Activated effector memory CD4-positive, alpha-beta T cell treated with anti-CD3 and anti-CD28 coated beads, Interleukin-2, amount 50 U/mL, for 16 hours (primary cell): ENCODE measurements around the gene PLD4.
"Not testable (repeated sequence)": the region's sequence is repeated elsewhere in the genome, so short reads cannot be mapped to it uniquely, and the experiment has no call there.

Experiments used
- DNase-seq: peaks from one replicate; pipeline ENCODE4 v3.0.0-alpha.2; 2020

The PLD4 gene

DNA sequence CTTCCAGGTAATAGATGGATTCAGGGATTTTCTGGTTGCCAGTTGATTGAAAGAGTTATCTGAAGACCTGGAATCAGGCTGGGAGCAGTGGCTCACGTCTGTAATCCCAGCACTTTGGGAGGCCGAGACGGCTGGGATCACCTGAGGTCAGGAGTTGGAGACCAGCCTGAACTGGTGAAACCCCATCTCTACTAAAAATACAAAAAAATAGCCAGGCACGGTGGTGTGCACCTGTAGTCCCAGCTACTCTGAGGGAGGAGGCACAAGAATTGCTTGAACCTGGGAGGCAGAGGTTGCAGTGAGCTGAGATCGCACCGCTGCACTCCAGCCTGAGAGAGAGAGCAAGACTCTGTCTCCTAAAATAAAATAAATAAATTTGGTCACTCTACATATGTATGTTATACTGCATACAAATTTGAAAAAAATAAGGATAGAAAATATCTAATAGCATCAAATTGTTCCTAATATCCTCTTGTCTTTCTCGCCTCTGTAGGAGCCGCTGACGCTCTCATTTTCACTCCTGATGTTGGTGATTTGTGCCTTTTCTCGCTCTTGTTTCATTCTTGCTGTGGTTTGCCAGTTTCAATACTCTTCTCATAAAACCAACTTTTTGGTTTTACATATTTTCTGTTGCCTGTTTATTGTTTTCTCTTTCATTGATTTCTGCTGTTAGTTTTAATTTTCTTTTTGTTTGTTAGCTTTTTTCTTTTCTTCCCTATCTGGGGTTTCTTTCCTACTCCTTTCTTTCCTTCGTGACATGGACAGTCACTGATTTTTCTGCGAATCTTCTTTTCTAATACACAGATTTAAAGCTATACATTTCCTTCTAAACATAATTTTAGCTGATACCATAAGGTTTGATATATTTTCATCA lies 23.8 kb upstream of the PLD4 start:
- DNase-seq: peak; percentile 41

DNA sequence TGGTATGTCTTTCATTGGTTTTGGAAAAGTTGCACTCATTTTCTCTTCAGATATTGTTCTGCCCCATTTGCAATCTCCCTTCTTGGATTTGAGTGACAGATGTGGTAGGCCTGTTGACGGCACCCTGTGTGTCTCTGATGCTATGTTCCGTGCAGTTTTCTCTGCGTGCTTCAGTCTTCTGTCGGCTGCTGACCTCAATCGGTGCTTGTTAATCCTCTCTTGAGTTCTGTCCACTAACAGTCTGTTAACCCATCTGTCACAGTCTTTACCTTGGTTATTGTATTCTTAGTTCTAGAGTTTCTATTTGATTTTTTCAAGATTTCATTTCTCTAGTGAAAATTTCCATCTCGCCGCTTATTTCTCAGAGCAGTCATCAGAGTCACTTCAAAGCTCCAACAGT lies 20.7 kb upstream of the PLD4 start:
- DNase-seq: no peak

DNA sequence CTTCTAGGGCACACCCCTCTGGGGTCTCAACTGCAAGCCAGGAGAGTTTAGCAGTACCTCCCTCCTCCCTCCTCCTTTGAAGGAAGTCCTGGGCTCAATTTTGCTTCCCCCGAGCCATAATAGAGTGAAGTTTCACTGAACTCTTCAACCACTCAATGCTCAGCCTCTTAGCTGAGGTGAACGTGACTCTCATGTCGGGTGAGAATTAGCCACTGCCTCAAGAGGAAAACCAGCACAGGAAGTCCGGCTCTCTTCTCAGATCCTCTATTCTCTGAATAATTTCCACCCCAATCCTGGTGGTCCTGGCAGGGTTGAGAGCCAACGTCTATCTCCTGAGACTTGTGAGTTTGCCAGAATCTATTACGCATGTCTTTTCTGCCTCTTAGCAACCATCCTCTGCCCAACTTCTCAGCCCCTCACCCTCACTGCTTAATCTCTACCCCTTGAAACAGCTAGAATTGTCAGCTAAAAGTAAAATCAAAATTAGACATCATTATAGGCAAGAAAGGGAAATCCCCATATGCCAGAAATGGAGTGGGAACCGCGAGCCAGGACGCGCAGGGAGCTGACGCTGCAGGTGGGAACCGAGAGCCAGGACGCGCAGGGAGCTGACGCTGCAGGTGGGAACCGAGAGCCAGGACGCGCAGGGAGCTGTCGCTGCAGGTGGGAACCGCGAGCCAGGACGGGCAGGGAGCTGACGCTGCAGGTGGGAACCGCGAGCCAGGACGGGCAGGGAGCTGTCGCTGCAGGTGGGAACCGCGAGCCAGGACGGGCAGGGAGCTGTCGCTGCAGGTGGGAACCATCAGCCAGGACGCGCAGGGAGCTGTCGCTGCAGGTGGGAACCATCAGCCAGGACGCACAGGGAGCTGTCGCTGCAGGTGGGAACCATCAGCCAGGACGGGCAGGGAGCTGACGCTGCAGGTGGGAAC lies 19.8 kb upstream of the PLD4 start:
- DNase-seq: peak; percentile 34

DNA sequence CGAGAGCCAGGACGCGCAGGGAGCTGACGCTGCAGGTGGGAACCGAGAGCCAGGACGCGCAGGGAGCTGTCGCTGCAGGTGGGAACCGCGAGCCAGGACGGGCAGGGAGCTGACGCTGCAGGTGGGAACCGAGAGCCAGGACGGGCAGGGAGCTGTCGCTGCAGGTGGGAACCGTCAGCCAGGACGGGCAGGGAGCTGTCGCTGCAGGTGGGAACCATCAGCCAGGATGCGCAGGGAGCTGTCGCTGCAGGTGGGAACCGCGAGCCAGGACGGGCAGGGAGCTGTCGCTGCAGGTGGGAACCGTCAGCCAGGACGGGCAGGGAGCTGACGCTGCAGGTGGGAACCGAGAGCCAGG lies 19.1 kb upstream of the PLD4 start:
- peak; percentile 12 for DNase-seq

DNA sequence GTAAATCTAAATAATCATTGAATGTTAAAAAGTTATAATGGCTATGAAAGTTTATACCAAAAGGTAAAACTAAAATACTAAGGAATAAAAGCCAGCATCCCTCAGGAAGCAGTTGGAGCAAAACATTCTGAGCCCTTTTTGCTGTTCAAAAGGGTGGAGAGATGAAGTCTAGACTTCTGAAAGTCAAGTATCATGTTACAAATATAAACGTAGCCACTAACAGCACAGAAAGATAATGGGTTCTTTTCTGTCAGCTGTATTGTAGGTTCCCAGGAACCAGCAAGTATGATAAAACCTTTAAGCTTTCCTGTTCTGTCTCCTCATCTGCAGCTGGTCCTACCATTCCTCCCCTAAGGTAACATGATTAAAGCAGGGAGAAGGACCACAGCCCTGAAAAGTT lies 16.4 kb upstream of the PLD4 start:
- no peak for DNase-seq

DNA sequence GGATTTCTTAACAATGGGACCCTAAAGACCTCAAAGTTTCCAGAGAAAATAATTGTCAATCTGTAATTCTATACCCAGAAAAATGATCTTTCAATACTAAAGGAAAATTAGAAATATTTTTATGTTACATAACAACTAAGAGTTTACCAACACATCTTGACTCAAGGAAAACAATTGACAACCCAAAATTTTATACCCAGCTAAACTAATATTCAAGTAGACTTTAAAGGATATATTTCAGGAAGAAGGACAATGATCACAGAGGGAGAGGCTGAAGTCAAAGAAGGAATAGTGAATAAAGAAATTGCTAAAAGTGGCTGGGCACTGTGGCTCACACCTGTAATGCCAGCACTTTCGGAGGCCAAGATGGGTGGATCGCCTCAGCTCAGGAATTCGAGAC lies 12.6 kb upstream of the PLD4 start:
- DNase-seq: peak; percentile 14

DNA sequence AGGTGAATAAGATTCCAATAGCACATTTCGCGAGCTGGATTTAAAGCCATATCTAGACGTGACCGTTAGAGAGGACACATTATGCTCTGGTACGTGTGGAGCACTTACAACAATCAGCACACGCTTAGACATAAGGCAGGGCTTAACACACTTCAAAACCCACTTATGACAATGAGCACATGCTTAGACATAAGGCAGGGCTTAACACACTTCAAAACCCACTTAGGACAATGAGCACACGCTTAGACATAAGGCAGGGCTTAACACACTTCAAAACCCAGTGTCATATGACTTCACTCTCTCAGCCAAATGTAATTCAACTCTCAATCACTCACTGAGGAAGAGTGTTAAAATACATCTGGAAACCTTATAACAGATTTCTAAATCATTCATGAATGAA lies 11.2 kb upstream of the PLD4 start:
- peak; percentile 4 for DNase-seq

DNA sequence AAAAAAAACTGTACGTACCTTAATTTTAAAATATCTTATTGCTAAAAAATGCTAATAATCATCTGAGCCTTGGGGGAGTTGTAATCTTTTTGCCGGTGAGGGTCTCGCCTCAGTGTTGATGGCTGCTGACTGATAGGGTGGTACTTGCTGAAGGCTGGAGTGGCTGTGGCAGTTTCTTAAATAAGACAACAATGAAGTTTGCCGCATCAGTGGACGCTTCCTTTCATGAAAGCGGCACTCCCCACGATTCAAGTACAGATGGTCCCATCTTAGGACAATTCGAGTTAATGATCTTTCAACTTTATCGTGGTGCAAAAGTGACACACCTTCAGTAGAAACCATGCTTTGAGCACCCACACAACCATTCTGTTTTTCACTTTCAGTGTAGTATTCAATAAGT lies 7.6 kb upstream of the PLD4 start:
- DNase-seq: no peak

DNA sequence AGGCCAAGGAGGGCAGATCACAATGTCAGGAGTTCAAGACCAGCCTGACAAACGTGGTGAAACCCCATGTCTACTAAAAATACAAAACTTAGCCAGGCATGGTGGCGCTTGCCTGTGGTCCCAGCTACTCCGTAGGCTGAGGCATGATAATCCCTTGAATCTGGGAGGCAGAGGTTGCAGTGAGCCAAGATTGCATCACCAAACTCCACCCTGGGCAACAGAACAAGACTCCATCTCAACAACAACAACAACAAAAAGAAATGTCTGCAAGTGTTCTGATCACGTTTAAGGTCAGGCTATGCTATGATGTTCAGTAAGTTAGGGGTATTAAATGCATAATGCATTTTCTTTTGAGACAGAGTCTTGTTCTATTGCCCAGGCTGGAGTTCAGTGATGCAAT lies 6.7 kb upstream of the PLD4 start:
- DNase-seq: no peak

DNA sequence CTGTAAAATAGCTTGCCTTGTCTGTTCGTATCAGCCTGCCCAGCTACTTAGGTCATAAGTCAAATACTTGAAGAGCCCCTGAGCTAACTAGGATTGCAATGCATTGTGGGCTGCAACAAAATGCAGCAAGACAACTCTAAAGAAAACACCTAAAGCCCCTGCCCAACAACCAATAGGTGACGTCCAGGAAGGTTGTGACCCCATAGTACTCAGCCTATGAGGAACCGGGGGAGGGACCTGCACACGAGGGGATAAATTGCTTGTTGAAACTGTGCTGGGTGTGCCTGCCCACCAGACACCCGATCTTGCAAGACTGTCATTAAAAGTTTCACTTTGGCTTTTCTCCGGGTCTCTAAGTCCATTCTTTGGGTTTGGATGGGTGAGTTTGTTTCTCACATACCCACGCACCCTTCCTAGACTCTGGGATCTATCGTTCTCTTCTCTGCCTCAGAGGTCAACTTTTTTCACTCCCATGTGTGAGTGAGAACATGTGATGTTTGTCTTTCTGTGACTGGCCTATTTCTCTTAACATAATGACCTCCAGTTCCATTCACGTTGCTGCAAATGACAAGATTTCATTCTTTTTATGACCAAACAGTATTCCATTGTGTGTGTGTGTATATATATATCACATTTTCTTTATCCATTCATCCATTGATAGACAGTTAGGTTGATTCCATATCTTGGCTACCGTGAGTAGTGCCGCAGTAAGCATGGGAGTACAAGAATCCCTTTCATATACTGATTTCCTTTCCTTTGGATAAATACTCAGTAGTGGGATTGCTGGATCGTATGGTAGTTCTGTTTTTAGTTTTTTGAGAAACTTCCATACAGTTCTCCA lies 5.3 kb upstream of the PLD4 start:
- DNase-seq: not testable (repeated sequence)

DNA sequence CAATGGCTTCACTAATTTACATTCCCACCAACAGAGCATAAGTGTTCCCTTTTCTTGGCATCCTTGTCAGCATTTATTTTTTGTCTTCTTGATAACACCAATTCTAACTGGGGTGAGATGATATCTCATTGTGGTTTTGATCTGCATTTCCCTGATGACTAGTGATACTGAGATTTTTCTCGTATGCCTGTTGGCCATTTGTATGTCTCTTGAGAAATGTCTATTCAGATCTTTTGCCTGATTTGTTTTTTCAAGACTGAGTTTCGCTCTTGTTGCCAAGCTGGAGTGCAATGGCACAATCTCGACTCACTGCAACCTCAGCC lies 4.7 kb upstream of the PLD4 start:
- no peak for DNase-seq

DNA sequence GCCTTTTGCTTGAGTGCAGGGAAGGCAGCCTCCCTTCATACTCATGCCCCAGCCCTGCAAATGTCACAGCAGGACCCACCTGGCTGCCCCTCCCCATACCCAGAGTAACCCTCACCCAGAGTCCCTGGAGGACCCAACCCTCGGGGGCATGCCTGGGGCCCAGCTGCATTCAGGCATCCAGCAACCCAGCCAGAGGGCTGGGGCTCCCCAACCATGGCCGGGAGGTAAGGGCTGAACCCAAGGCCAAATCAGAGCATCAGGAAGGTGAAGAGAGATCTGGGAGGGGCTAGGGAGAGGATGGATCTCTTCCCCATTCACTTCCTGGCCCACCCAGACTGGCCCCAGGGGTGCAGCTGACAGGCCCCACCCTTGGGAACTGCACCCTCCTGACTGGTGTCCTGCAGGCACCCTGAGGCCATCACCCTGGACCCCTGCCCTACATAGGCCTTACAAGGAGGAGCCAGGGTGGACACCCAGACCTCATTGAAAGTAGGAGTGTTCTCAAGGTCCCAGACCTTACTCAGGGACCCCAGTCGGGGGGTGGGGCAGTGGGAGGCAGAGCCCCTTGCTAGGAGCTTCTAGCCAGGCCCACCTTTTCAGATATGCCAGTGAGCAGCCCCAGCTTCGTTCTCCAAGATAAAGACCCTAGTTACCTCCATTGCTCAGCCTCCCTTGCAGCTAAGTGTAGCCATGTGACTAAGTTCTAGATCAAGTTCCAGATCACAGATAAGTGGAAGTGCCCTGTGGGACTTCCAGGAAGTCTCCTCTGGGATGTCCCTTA lies 849 bp upstream of the PLD4 start:
- no peak for DNase-seq

DNA sequence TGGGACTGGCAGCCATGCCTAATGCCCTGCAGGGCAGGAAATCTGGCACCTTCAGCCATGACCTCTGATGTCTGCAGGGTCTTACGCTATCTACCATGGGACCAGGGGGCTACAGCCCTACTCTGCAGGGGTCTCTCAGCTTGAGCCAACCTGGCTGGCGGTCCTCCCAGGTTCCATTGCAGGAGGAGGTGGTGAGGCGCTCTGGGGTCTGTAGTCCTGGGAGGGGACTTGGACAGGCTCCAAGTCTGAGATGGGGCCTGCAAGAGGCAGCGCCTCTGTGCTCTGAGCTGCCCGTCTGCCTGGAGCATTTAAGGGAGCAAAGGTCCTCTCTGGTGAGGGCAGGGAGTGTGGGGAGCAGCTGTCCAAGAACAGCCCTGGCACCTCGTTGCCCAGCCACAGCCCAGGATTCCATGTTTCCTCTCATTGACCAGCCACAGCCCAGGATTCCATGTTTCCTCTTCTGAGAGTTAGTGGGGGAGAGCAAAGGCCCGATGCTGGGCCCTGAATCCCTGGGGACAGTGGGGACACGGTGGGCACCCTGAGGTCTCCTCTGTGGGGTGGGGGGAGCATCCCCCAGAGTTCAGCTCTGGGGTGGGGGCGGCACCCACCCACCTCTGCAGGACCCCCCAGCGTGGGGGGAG lies 655 bp downstream of the PLD4 start:
- DNase-seq: no peak

DNA sequence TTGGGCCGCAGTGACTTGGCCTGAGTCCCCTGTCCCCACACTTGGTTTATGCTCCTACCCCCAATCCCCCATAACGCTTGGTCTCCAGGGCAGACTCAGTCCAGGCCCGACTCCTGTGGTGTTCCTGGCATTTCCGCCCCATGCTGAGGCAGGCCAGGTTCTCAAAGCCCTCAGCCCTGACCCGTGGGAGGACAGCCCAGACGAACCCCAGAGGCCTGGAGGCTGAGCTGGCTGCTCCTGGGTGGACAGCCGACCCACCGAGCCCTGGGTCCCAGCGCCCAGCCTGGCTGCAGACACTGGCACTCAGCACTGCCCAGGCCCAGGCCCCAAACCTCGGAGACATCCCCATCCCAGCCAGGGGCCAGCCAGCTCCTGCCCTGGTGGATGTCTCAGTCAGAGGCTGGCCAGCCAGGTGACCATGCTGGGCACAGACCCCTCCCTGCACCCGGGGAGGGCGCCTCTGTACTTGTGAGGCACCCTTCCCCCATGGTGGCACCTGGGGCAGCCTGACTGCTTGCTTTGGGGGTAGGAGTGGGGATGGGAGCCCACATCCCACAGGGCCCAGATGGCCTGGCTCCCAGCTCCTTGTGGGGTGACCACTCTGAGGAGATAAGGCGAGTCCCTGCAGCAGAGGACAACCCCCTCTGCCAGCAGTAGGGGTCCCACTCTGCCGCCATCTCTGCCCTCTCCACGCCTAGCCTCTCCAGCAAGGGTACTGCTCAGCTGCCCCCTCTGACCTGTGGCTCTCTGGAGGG lies 1.4 kb downstream of the PLD4 start:
- DNase-seq: no peak

DNA sequence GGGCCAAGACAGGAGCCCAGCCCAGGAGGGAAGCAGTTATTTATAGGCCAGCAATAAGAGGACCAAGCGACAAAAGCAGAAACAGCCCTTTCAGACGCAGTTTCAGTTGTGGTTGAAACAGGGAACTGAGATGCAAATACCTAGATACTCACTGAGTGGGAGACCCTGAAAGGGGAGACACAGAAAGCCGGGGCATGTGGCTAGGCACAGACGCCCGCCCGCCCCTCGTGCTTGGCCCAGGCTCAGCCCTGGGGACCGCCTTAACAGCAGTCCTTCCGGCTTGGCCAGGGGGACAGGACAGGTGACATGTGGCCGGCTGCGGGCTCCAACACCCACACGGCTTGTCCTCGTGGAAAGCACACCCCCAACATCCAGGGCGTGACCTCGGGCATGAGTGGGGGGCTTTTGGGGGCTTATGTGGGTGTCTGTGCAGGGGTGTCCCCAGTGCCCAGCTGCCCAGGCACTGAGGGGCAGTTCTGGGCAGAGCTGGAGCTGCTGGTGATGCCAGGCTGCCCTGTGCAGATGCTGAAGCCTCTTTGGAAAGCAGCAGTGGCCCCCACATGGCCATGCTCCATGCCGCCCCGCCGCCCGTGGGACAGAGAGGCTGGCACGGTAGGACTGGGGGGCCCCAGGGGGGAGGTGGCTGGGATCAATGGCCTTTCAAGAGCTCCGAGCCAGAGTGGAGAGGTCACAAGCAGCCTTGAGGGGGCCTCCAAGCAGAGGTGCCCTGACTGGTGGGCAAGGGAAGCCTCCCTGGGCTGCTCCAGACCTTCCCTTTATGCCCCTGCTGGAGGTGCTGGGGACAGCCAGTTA lies 2.1 kb downstream of the PLD4 start:
- DNase-seq: no peak

DNA sequence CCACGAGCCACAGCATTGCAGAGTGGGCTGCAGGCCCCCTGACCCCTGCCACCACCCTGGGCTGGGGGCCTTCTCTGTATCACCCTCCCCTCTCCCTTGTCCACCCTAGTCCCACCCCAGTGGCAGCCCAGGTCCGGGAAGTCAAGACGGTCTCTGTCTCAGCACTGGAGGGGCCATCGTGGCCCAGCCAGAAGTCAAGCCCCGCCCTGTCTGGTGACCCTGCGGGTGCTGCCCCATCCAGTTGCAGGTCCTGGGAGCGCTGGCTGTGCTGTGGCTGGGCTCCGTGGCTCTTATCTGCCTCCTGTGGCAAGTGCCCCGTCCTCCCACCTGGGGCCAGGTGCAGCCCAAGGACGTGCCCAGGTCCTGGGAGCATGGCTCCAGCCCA lies 2.7 kb downstream of the PLD4 start:
- DNase-seq: no peak

DNA sequence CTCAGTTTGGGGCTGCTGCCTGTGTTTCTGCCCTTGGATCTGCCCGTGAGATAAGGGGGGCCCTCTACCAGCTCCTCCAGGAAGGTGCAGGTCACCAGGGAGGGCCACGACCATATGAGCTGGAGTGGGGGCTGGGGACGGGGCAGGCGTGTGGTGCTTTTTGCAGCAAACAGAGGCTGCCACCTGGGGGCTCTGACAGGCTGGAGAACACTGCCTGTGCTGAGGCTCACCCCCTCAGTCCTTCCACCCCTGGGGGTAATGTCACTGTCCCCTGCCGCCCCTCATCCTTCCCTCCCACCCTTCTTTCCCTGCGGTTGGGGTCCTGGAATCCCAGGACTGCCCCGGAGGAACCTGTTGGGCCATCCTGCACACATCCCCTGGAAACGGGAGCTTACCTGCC lies 3.2 kb downstream of the PLD4 start:
- DNase-seq: no peak

DNA sequence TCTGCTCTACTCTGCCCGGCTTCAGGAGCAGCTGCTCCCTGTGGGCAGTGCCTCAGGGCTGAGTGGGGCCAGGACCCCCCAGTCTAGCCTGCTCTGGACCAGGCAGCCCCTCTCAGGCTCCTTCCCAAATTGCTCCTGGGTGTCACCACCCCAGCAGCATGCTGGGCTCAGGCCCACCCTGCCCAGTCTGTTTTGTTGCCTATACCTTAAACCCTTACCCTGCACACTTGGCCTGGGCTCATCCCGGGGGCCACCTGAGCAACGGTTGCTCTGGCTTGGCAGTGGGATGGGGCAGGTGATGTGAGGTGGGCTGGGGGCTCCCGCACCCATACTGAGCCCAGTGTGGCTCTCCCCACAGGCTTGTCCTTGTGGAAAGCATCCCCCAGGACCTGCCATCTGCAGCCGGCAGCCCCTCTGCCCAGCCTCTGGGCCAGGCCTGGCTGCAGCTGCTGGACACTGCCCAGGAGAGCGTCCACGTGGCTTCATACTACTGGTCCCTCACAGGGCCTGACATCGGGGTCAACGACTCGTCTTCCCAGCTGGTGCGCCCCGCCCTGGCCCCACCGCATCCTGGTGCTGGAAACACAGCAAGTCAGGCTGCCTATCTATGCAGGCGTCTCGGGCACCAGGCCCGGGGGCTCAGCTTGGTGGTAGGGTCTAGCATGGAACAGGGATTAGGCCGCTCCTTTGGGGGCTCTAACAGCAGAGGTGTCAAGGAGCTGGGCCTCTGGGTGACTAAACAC lies 3.9 kb downstream of the PLD4 start:
- no peak for DNase-seq
